DOHH2 (cell line): ENCODE results near the gene ULBP2.

Experiments used
- CTCF ChIP-seq: fragments of 200-600 bp; sonication (generic); IDR thresholded peaks from one replicate; pipeline ENCODE4 v1.5.1; 2014; ENCODE audit warnings: antibody characterized with exemption, mild to moderate bottlenecking, low read depth, low read length; ENCODE audit not compliant: poor library complexity, severe bottlenecking
- EZH2phosphoT487 ChIP-seq: fragments of 200-600 bp; sonication (generic); IDR thresholded peaks from 2 replicates; pipeline ENCODE4 v1.6.1; 2017; ENCODE audit warnings: borderline replicate concordance, mild to moderate bottlenecking, antibody characterized with exemption, low read length, moderate library complexity, mixed read lengths

GRCh38 chr6:149899486-149899885 lies 42.3 kb upstream of the ULBP2 start:
- no peak for TF ChIP-seq CTCF
- no peak for TF ChIP-seq EZH2phosphoT487
